ENCODE data around the gene CTSH. TPM values are rescaled to one million over a fixed set of nuclear protein-coding genes. Genes with fewer than 3 reads are reported as not detected.

The CTSH gene
- total and polyA plus RNA-seq, 4 donors, result 23.2 to 103 (median 65.4) TPM

DNA sequence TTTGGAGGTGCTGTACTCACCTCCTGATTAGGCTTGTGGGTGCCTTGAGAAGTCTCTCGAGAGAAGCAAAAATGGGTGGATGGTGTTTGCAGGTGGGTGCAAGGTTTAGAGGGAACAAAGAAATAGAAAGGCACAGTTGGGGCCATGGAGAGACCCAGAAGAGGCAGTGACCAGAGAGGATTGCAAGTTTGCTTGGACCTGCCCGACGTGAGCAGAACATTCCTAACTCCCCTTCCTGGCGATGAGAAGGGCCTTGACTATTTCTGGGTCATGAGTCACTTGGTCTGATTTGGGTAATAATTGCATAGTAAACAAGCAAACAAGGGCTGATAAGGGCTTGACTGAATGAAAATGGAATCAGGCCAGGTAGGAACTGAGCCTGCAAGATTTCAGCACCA is 7.0 kb upstream of the CTSH start:
- 25 to 32% methylated on average over 4 of the region's 4 CpGs for WGBS, 2 donors
- no peak overlapping the region for H3K4me3 ChIP-seq (ENCODE audit: low read length in 2 of 2)

DNA sequence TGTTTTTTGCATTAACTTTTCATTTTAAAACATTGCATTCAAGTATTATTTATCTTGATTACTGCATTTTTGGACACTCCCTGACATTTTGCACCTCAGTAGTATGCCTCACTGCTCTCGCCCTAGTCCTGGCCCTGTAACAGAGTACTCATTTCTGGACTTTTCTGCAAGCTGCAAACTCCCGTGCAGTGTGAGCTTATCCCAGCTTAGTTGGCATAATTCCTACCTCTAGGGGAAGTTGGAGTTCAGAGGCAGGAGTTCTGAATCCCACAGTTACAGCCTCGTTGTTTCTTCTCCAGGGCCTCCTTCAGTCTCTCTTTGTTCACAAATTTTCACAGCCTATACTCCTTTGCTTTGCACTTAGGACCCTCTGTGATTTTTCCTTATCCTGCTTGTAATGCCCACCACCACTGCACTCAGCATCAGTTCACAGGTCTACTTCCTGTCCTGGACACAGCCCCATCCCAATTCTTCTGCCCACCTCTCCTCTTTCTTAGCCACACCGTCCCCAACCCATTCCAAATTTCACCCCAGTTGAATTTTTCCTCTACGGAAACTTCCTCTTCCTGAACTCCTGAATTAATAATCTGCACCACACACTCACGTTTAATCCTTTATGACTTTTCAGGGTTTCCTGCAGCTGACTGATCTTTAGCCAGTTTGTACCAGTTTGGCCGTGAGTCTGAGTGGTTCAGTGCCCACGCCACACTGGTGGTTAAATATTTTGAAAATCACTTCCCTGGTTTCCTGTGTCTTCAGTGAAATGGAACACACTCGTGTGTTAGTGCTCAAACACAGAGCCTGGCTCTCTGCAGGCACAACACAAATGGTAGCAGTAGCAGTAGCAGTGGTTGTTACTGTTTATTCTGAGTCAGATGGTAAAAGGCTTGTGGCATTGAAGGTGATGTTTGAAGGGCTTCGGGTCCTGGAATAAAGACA is 6.3 kb upstream of the CTSH start:
- 49 to 51% methylated on average over 10 of the region's 10 CpGs for WGBS, 2 donors
- intact Hi-C loops (cut with DNase I), result no loop called here
- DNase-seq, result no peak
- ATAC-seq (ENCODE audit: low FRiP score), result peak; percentile 51
- no peaks in the 10 kb centered on the region for H3K27me3 ChIP-seq (ENCODE audit: control insufficient read depth in 1 of 2, insufficient read depth in 2 of 2, low read length in 1 of 2)
- H3K4me3 ChIP-seq (ENCODE audit: low read length in 2 of 2), result no peak overlapping the region
- no peaks in the 10 kb centered on the region for H3K9me3 ChIP-seq (ENCODE audit: control insufficient read depth, low read length)
- no peaks in the 10 kb centered on the region for H3K36me3 ChIP-seq (ENCODE audit: control insufficient read depth in 1 of 2, insufficient read depth in 2 of 2, low read length in 1 of 2)
- peaks cover 0 to 4% of the 10 kb centered on the region in 2 donors for H3K4me1 ChIP-seq (ENCODE audit: control insufficient read depth in 1 of 2, insufficient read depth in 2 of 2, low read length in 2 of 2)
- H3K27ac ChIP-seq (ENCODE audit: low read depth in 1 of 2, low read length in 2 of 2), result no peak overlapping the region

More for the DNA sequence above, 7.0 kb upstream of the CTSH start:
- Histone ChIP-seq H3K27ac (ENCODE audit: low read depth in 1 of 2, low read length in 2 of 2) (no peak overlapping the region), H3K36me3 (ENCODE audit: control insufficient read depth in 1 of 2, insufficient read depth in 2 of 2, low read length in 1 of 2) (no peaks in the 10 kb centered on the region), H3K4me1 (ENCODE audit: control insufficient read depth in 1 of 2, insufficient read depth in 2 of 2, low read length in 2 of 2) (peaks cover 0 to 4% of the 10 kb centered on the region in 2 donors), H3K9me3 (ENCODE audit: control insufficient read depth, low read length) (no peaks in the 10 kb centered on the region), H3K27me3 (ENCODE audit: control insufficient read depth in 1 of 2, insufficient read depth in 2 of 2, low read length in 1 of 2) (no peaks in the 10 kb centered on the region)
- DNase-seq (no peak), ATAC-seq (ENCODE audit: low FRiP score) (no peak)
- intact Hi-C loops (cut with DNase I), result no loop called here

DNA sequence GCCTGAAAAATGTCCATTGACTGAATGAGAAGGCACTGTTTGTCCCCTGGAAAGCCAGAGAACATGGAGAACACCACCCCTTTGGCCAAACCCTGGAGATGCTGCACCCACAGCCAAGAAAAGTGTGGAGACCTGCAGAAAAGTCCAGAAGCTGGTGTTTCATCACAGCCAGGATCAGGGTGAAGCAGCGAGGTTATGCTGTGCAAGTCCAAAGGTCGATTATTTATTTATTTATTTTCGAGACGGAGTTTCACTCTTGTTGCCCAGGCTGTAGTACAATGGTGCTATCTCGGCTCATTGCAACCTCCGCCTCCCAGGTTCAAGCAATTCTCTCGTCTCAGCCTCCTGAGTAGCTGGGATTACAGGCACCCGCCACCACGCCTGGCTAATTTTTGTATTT is 5.5 kb upstream of the CTSH start:
- no peak overlapping the region for H3K27ac ChIP-seq (ENCODE audit: low read depth in 1 of 2, low read length in 2 of 2)
- intact Hi-C loops (cut with DNase I), result no loop called here
- no peaks in the 10 kb centered on the region for H3K27me3 ChIP-seq (ENCODE audit: control insufficient read depth in 1 of 2, insufficient read depth in 2 of 2, low read length in 1 of 2)
- peak in 1 of 2 donors; percentile 11 for DNase-seq
- 92 to 94% methylated on average over 9 of the region's 9 CpGs for WGBS, 2 donors
- peaks cover 0 to 4% of the 10 kb centered on the region in 2 donors for H3K4me1 ChIP-seq (ENCODE audit: control insufficient read depth in 1 of 2, insufficient read depth in 2 of 2, low read length in 2 of 2)
- no peaks in the 10 kb centered on the region for H3K9me3 ChIP-seq (ENCODE audit: control insufficient read depth, low read length)
- ATAC-seq (ENCODE audit: low FRiP score), result no peak
- no peak overlapping the region for H3K4me3 ChIP-seq (ENCODE audit: low read length in 2 of 2)
- no peaks in the 10 kb centered on the region for H3K36me3 ChIP-seq (ENCODE audit: control insufficient read depth in 1 of 2, insufficient read depth in 2 of 2, low read length in 1 of 2)

GRCh38 chr15:78949461-78949860 is 4.6 kb upstream of the CTSH start:
- no peak for ATAC-seq (ENCODE audit: low FRiP score)
- intact Hi-C loops (cut with DNase I), result no loop called here
- Histone ChIP-seq H3K9me3 (ENCODE audit: control insufficient read depth, low read length) (no peaks in the 10 kb centered on the region), H3K27ac (ENCODE audit: low read depth in 1 of 2, low read length in 2 of 2) (no peak overlapping the region), H3K4me3 (ENCODE audit: low read length in 2 of 2) (no peak overlapping the region), H3K4me1 (ENCODE audit: control insufficient read depth in 1 of 2, insufficient read depth in 2 of 2, low read length in 2 of 2) (peaks cover 0 to 4% of the 10 kb centered on the region in 2 donors), H3K27me3 (ENCODE audit: control insufficient read depth in 1 of 2, insufficient read depth in 2 of 2, low read length in 1 of 2) (no peaks in the 10 kb centered on the region), H3K36me3 (ENCODE audit: control insufficient read depth in 1 of 2, insufficient read depth in 2 of 2, low read length in 1 of 2) (no peaks in the 10 kb centered on the region)
- no peak for DNase-seq
- WGBS, 2 donors, result 0 to 2% methylated on average over 1 of the region's 1 CpG

DNA sequence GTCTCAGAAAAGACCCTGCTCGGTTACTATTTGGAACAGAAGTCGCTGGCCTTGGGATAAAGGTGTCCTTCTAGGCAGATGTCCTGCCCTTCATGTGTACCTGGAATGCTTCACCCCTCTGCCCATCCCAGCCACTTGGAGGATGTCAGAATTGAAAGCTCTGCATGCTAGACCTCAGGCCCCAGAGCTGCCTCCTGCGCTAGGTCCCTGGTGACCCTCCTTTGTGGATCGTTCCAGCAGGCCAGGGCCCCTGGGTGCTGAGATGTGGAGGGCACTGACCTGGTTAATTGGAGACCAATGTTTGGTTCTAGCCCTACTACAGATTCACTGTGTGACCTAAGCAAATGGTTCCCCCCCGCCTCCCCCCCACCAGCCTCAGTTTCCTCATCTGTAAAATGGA is 2.7 kb upstream of the CTSH start:
- H3K4me1 ChIP-seq (ENCODE audit: control insufficient read depth in 1 of 2, insufficient read depth in 2 of 2, low read length in 2 of 2), result peaks cover 0 to 7% of the 10 kb centered on the region in 2 donors
- peak in 1 of 2 donors; percentile 26 for DNase-seq
- no peak overlapping the region for H3K4me3 ChIP-seq (ENCODE audit: low read length in 2 of 2)
- WGBS, 2 donors, result 93 to 95% methylated on average over 5 of the region's 5 CpGs
- no peak overlapping the region for H3K27ac ChIP-seq (ENCODE audit: low read depth in 1 of 2, low read length in 2 of 2)
- no peaks in the 10 kb centered on the region for H3K27me3 ChIP-seq (ENCODE audit: control insufficient read depth in 1 of 2, insufficient read depth in 2 of 2, low read length in 1 of 2)
- no peak for ATAC-seq (ENCODE audit: low FRiP score)
- H3K36me3 ChIP-seq (ENCODE audit: control insufficient read depth in 1 of 2, insufficient read depth in 2 of 2, low read length in 1 of 2), result no peaks in the 10 kb centered on the region
- intact Hi-C loops (cut with DNase I), result no loop called here
- H3K9me3 ChIP-seq (ENCODE audit: control insufficient read depth, low read length), result no peaks in the 10 kb centered on the region

DNA sequence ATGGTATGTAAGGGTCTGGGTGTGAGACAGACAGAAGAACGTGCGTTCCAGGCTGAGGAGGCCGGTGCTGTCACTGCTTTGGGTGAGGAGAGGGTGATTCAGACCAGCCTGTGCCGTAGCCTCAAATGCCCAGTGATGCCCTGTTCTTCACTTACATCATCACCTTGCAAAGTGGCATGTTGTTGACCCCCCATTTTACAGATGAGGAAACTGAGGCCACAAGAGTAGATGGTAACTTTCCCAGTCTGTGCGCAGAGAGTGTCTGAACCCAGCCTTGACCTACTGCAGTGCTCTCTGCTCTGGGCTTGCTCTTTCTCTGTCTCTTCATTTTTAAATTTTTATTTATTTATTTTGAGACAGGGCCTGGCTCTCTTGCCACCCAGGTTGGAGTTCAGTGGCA is 1.6 kb upstream of the CTSH start:
- Histone ChIP-seq H3K4me3 (ENCODE audit: low read length in 2 of 2) (no peak overlapping the region), H3K36me3 (ENCODE audit: control insufficient read depth in 1 of 2, insufficient read depth in 2 of 2, low read length in 1 of 2) (no peaks in the 10 kb centered on the region), H3K9me3 (ENCODE audit: control insufficient read depth, low read length) (no peaks in the 10 kb centered on the region), H3K4me1 (ENCODE audit: control insufficient read depth in 1 of 2, insufficient read depth in 2 of 2, low read length in 2 of 2) (peaks cover 0 to 4% of the 10 kb centered on the region in 2 donors), H3K27ac (ENCODE audit: low read depth in 1 of 2, low read length in 2 of 2) (no peak overlapping the region), H3K27me3 (ENCODE audit: control insufficient read depth in 1 of 2, insufficient read depth in 2 of 2, low read length in 1 of 2) (no peaks in the 10 kb centered on the region)
- 95 to 97% methylated on average over 5 of the region's 5 CpGs for WGBS, 2 donors
- ATAC-seq (ENCODE audit: low FRiP score) (no peak), DNase-seq (peak in 1 of 2 donors; percentile 45)
- intact Hi-C loops (cut with DNase I), result no loop called here

DNA sequence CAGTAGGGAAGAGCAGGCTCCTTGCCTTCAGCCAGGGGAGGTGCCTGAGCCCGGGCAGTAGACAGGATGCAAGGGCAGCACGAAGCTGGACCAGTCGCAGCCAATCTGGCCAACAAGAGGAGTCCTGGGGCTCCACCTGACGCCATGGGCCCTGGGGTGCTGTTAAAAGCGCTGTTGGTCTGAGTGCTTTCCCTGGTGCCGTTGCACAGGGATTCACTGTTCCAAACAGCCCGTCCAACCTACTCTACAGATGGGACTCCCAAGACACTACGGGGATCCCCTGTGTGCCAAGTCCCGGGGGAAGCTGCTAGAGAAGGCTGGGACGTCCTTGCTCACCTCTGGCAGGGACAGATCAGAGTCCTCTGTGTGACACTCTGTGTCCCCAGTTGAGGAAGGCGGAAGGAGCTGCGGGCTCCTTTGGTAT is 632 bp downstream of the CTSH start:
- intact Hi-C loops (cut with DNase I), result no loop called here
- peak in 1 of 2 donors; percentile 66 for DNase-seq
- Histone ChIP-seq H3K36me3 (ENCODE audit: control insufficient read depth in 1 of 2, insufficient read depth in 2 of 2, low read length in 1 of 2) (no peaks in the 10 kb centered on the region), H3K27ac (ENCODE audit: low read depth in 1 of 2, low read length in 2 of 2) (no peak overlapping the region), H3K4me3 (ENCODE audit: low read length in 2 of 2) (peak overlapping the region; percentile 18 to 22), H3K27me3 (ENCODE audit: control insufficient read depth in 1 of 2, insufficient read depth in 2 of 2, low read length in 1 of 2) (no peaks in the 10 kb centered on the region), H3K4me1 (ENCODE audit: control insufficient read depth in 1 of 2, insufficient read depth in 2 of 2, low read length in 2 of 2) (peaks cover 0 to 3% of the 10 kb centered on the region in 2 donors), H3K9me3 (ENCODE audit: control insufficient read depth, low read length) (no peaks in the 10 kb centered on the region)
- 18 to 19% methylated on average over 12 of the region's 12 CpGs for WGBS, 2 donors
- ATAC-seq (ENCODE audit: low FRiP score), result peak; percentile 31

- no peaks in the 10 kb centered on the region for H3K36me3 ChIP-seq (ENCODE audit: control insufficient read depth in 1 of 2, insufficient read depth in 2 of 2, low read length in 1 of 2)
- DNase-seq (peak in 1 of 2 donors; percentile 67), ATAC-seq (ENCODE audit: low FRiP score) (no peak)
- no peak overlapping the region for H3K4me3 ChIP-seq (ENCODE audit: low read length in 2 of 2)
- no peak overlapping the region for H3K27ac ChIP-seq (ENCODE audit: low read depth in 1 of 2, low read length in 2 of 2)
- H3K4me1 ChIP-seq (ENCODE audit: control insufficient read depth in 1 of 2, insufficient read depth in 2 of 2, low read length in 2 of 2), result peaks cover 0 to 3% of the 10 kb centered on the region in 2 donors
- WGBS, 2 donors, result 18 to 21% methylated on average over 7 of the region's 7 CpGs
- intact Hi-C loops (cut with DNase I), result no loop called here
- no peaks in the 10 kb centered on the region for H3K9me3 ChIP-seq (ENCODE audit: control insufficient read depth, low read length)
- no peaks in the 10 kb centered on the region for H3K27me3 ChIP-seq (ENCODE audit: control insufficient read depth in 1 of 2, insufficient read depth in 2 of 2, low read length in 1 of 2)
These were observed 1.2 kb downstream of the CTSH start for GRCh38 chr15:78943692-78944091.

DNA sequence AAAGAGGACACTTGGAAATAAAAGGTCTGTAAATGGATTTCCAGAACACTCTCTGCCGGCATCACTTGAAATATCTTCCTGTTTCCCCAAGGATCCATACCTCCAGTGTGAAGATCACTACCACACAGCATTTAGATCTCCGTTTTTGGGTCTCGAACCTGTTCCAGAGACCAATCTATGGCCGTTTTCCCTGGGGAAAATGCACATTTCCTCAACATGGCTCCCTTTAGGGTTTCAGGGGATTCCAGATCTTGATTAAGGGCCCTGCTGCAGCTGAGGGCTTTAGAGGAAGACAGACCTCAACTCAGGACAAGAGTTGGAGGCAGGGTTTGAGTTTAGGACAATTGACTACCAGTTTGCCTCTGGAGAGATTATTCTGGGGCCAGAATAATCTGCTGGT is 2.1 kb downstream of the CTSH start:
- Histone ChIP-seq H3K9me3 (ENCODE audit: control insufficient read depth, low read length) (no peaks in the 10 kb centered on the region), H3K27ac (ENCODE audit: low read depth in 1 of 2, low read length in 2 of 2) (no peak overlapping the region), H3K4me3 (ENCODE audit: low read length in 2 of 2) (no peak overlapping the region), H3K4me1 (ENCODE audit: control insufficient read depth in 1 of 2, insufficient read depth in 2 of 2, low read length in 2 of 2) (peaks cover 0 to 3% of the 10 kb centered on the region in 2 donors), H3K27me3 (ENCODE audit: control insufficient read depth in 1 of 2, insufficient read depth in 2 of 2, low read length in 1 of 2) (no peaks in the 10 kb centered on the region), H3K36me3 (ENCODE audit: control insufficient read depth in 1 of 2, insufficient read depth in 2 of 2, low read length in 1 of 2) (no peaks in the 10 kb centered on the region)
- WGBS, 2 donors, result 95% methylated on average over 4 of the region's 4 CpGs
- DNase-seq, result peak in 1 of 2 donors; percentile 5
- ATAC-seq (ENCODE audit: low FRiP score), result no peak
- intact Hi-C loops (cut with DNase I), result no loop called here
